ENCODE data around the gene FASTKD3.
"Not testable (repeated sequence)": the region's sequence is repeated elsewhere in the genome, so short reads cannot be mapped to it uniquely, and the experiment has no call there.

DNA sequence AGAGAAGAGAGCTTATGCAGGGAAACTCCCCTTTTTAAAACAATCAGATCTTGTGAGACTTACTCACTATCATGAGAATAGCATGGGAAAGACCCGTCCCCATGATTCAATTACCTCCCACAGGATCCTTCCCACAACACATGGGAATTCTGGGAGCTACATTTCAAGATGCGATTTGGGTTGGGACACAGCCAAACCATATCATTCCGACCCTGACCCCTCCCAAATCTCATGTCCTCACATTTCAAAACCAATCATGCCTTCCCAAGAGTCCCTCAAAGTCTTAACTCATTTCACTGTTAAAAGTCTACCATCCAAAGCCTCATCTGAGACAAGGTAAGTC is 42.6 kb upstream of the FASTKD3 start:
- not testable (repeated sequence) for TF ChIP-seq POLR2A (IDR thresholded peaks at IDR 0.05; ENCODE audit: low read length); GATA1 (IDR thresholded peaks at IDR 0.05; ENCODE audit: low read depth, low read length)

All from erythroblast (primary cell).